ENCODE data around the gene ZC3H13. TPM values are rescaled to one million over a fixed set of nuclear protein-coding genes. Genes with fewer than 3 reads are reported as not detected.

Gene ZC3H13
- total RNA-seq, 1 experiment from 2014 or later = 378 TPM

GRCh38 chr13:46040763-46041162 is 11.8 kb downstream of the ZC3H13 start:
- Histone ChIP-seq H3K4me1 (ENCODE audit: insufficient read depth, low read length, poor library complexity, severe bottlenecking) (peaks cover 61% of the 10 kb centered on the region), H3K36me3 (ENCODE audit: insufficient read depth, low read length, poor library complexity, severe bottlenecking) (peaks cover 97% of the 10 kb centered on the region), H3K27ac (ENCODE audit: low read depth, low read length, poor library complexity, severe bottlenecking) (peak overlapping the region; percentile 98), H3K9me3 (ENCODE audit: low read depth, low read length, poor library complexity, severe bottlenecking) (no peaks in the 10 kb centered on the region), H3K27me3 (replicated peaks; ENCODE audit: insufficient read depth, low read depth, low read length, poor library complexity) (no peaks in the 10 kb centered on the region), H3K4me3 (ENCODE audit: low read depth, low read length, poor library complexity, severe bottlenecking) (peak overlapping the region; percentile 6)
- intact Hi-C loops (cut with micrococcal nuclease; ENCODE audit: unreplicated experiment) = no loop called here
- ChIA-PET POLR2A (ENCODE audit: low non-redundant PET) (no interaction called here), CTCF (interaction anchor here (0.6 kb wide), 1 partner anchor 670 kb away, joined by 3 read pairs; no protein-coding TSS in a partner anchor)
- no TSS peak for BruUV-seq (replicated peaks)
- no peak for DNase-seq (ENCODE audit: low spot score)
- TF ChIP-seq CTCF (conservative IDR thresholded peaks at IDR 0.05; ENCODE audit: low read depth, low read length) = no peak
- no peak for TF ChIP-seq EZH2 (IDR thresholded peaks at IDR 0.05; ENCODE audit: borderline replicate concordance, low read depth, low read length, poor library complexity, severe bottlenecking)

GRCh38 chr13:46039411-46040182 is 12.9 kb downstream of the ZC3H13 start:
- intact Hi-C loops (cut with micrococcal nuclease; ENCODE audit: unreplicated experiment) = no loop called here

GRCh38 chr13:46038296-46038695 is 14.2 kb downstream of the ZC3H13 start:
- intact Hi-C loops (cut with micrococcal nuclease; ENCODE audit: unreplicated experiment) = no loop called here
- Histone ChIP-seq H3K4me1 (ENCODE audit: insufficient read depth, low read length, poor library complexity, severe bottlenecking) (peaks cover 60% of the 10 kb centered on the region), H3K9me3 (ENCODE audit: low read depth, low read length, poor library complexity, severe bottlenecking) (peaks cover 4% of the 10 kb centered on the region), H3K4me3 (ENCODE audit: low read depth, low read length, poor library complexity, severe bottlenecking) (no peak overlapping the region), H3K36me3 (ENCODE audit: insufficient read depth, low read length, poor library complexity, severe bottlenecking) (peaks cover 99% of the 10 kb centered on the region), H3K27me3 (replicated peaks; ENCODE audit: insufficient read depth, low read depth, low read length, poor library complexity) (no peaks in the 10 kb centered on the region), H3K27ac (ENCODE audit: low read depth, low read length, poor library complexity, severe bottlenecking) (peak overlapping the region; percentile 44)
- TF ChIP-seq CTCF (conservative IDR thresholded peaks at IDR 0.05; ENCODE audit: low read depth, low read length) (no peak), EZH2 (IDR thresholded peaks at IDR 0.05; ENCODE audit: borderline replicate concordance, low read depth, low read length, poor library complexity, severe bottlenecking) (no peak)
- POLR2A ChIA-PET (ENCODE audit: low non-redundant PET) = no interaction called here
- BruUV-seq (replicated peaks) = no TSS peak
- CTCF ChIA-PET = no interaction called here
- DNase-seq (ENCODE audit: low spot score) = no peak

More at GRCh38 chr13:46039411-46040182, 12.9 kb downstream of the ZC3H13 start:
- no peaks in the 10 kb centered on the region for H3K9me3 ChIP-seq (ENCODE audit: low read depth, low read length, poor library complexity, severe bottlenecking)
- no peak for TF ChIP-seq EZH2 (IDR thresholded peaks at IDR 0.05; ENCODE audit: borderline replicate concordance, low read depth, low read length, poor library complexity, severe bottlenecking)
- no peaks in the 10 kb centered on the region for H3K27me3 ChIP-seq (replicated peaks; ENCODE audit: insufficient read depth, low read depth, low read length, poor library complexity)
- BruUV-seq (replicated peaks) = no TSS peak
- H3K27ac ChIP-seq (ENCODE audit: low read depth, low read length, poor library complexity, severe bottlenecking) = peak overlapping the region; percentile 98
- peaks cover 99% of the 10 kb centered on the region for H3K36me3 ChIP-seq (ENCODE audit: insufficient read depth, low read length, poor library complexity, severe bottlenecking)
- ChIA-PET CTCF (no interaction called here), POLR2A (ENCODE audit: low non-redundant PET) (no interaction called here)
- DNase-seq (ENCODE audit: low spot score) = no peak
- H3K4me3 ChIP-seq (ENCODE audit: low read depth, low read length, poor library complexity, severe bottlenecking) = no peak overlapping the region
- peaks cover 61% of the 10 kb centered on the region for H3K4me1 ChIP-seq (ENCODE audit: insufficient read depth, low read length, poor library complexity, severe bottlenecking)

All from A673 (cell line).